Keratinocyte (primary cell): ENCODE results near the gene RXRA. TPM values are rescaled to one million over a fixed set of nuclear protein-coding genes. Genes with fewer than 3 reads are reported as not detected.

Experiments used
- DNase-seq: peaks from one replicate; pipeline ENCODE4 v3.0.0-alpha.2; 2011; ENCODE audit warnings: low read depth, missing footprints, low spot score
- FAIRE-seq: peaks from 2 replicates; lab custom pipeline; 2011; peaks lifted over from hg19 to GRCh38; lab: Jason Lieb, UNC
- H2AFZ ChIP-seq: 2 replicates; pipeline ENCODE4 v1.6.0; 2012; ENCODE audit warnings: low read length, control low read depth, inconsistent platforms; ENCODE audit not compliant: control insufficient read depth
- H3K27ac ChIP-seq: 2 replicates; pipeline ENCODE4 v1.5.1; 2011; ENCODE audit warnings: low read length; ENCODE audit not compliant: control insufficient read depth, insufficient read depth
- H3K27me3 ChIP-seq: 3 replicates; pipeline ENCODE4 v1.6.0; 2011; ENCODE audit warnings: low read length; ENCODE audit not compliant: control insufficient read depth, insufficient read depth; ENCODE audit errors: extremely low read depth
- H3K36me3 ChIP-seq, 2 experiments: 2 replicates in 1 of 2; 3 replicates in 1 of 2; pipeline ENCODE4 v1.5.1; 2011; ENCODE audit warnings: low read length in 2 of 2, mild to moderate bottlenecking in 1 of 2; ENCODE audit not compliant: control insufficient read depth in 2 of 2, insufficient read depth in 2 of 2; ENCODE audit errors: extremely low read depth in 1 of 2
- H3K4me1 ChIP-seq: 3 replicates; pipeline ENCODE4 v1.5.1; 2011; ENCODE audit warnings: low read length; ENCODE audit not compliant: control insufficient read depth, insufficient read depth; ENCODE audit errors: extremely low read depth
- H3K4me2 ChIP-seq: 3 replicates; pipeline ENCODE4 v1.6.0; 2011; ENCODE audit warnings: low read depth, low read length; ENCODE audit not compliant: control insufficient read depth, insufficient read depth; ENCODE audit errors: extremely low read depth
- H3K4me3 ChIP-seq, 3 experiments: fragments of 200-600 bp in 1 of 3; sonication (generic) in 1 of 3; 2 replicates in 2 of 3; 3 replicates in 1 of 3; pipeline ENCODE4 v1.5.1; 2011 to 2016; ENCODE audit warnings: low read length in 3 of 3, mild to moderate bottlenecking in 3 of 3, control low read depth in 2 of 3, inconsistent platforms in 1 of 3, low read depth in 1 of 3, mixed read lengths in 1 of 3, mixed run types in 1 of 3, moderate library complexity in 1 of 3; ENCODE audit not compliant: control insufficient read depth in 2 of 3, insufficient read depth in 2 of 3; ENCODE audit errors: extremely low read depth in 1 of 3
- H3K79me2 ChIP-seq: 2 replicates; pipeline ENCODE4 v1.6.0; 2012; ENCODE audit warnings: low read length; ENCODE audit not compliant: control insufficient read depth, insufficient read depth
- H3K9ac ChIP-seq: 3 replicates; pipeline ENCODE4 v1.6.0; 2011; ENCODE audit warnings: low read length; ENCODE audit not compliant: control insufficient read depth, insufficient read depth; ENCODE audit errors: extremely low read depth
- H3K9me1 ChIP-seq: 3 replicates; pipeline ENCODE4 v1.6.0; 2011; ENCODE audit warnings: low read length; ENCODE audit not compliant: control insufficient read depth, insufficient read depth; ENCODE audit errors: extremely low read depth
- H3K9me3 ChIP-seq: 2 replicates; pipeline ENCODE4 v1.5.1; 2012; ENCODE audit warnings: low read depth, low read length; ENCODE audit not compliant: control insufficient read depth
- H4K20me1 ChIP-seq: 3 replicates; pipeline ENCODE4 v1.6.0; 2011; ENCODE audit warnings: low read length; ENCODE audit not compliant: control insufficient read depth, insufficient read depth; ENCODE audit errors: extremely low read depth
- CTCF ChIP-seq, 3 experiments: IDR thresholded peaks in 1 of 3; conservative IDR thresholded peaks in 1 of 3; optimal IDR thresholded peaks in 1 of 3; 2 replicates in 2 of 3; 3 replicates in 1 of 3; pipeline versions ENCODE3 to v1.5.1; 2011; ENCODE audit warnings: low read length in 3 of 3, mild to moderate bottlenecking in 3 of 3, moderate library complexity in 2 of 3, control low read depth in 1 of 3, inconsistent platforms in 1 of 3; ENCODE audit not compliant: insufficient read depth in 2 of 3; ENCODE audit errors: extremely low read depth in 1 of 3
- EZH2 ChIP-seq: IDR thresholded peaks from one replicate; pipeline ENCODE4 v1.6.1; 2012; ENCODE audit warnings: inconsistent platforms, mild to moderate bottlenecking, low read length, moderate library complexity
- dilution Hi-C: fragments of 300-500 bp; cut with MboI; formaldehyde crosslinking; loops from one replicate; pipeline ENCODE4 v1.7.0; 2020; ENCODE audit warnings: low sequenced_read_pairs; ENCODE audit not compliant: extremely low pct_ligation_motif_present
- polyA plus RNA-seq, 5 experiments: library from polyadenylated mRNA; depleted of rRNA in 3 of 5; stranded (reverse) in 3 of 5; stranded (forward) in 1 of 5; unstranded in 1 of 5; fragments of >200 nt; gene quantifications; 1 replicate in 1 of 5; 2 replicates in 3 of 5; 3 replicates in 1 of 5; pipeline versions ENCODE4 v1.2.1 to v1.2.3, GENCODE V29; 2011 to 2012; ENCODE audit warnings: missing spikeins in 2 of 5, low read depth in 1 of 5, low replicate concordance in 1 of 5

The RXRA gene
- polyA plus RNA-seq, 1 donor (not counting 4 experiments of a cell fraction or from before 2014, with no cell fraction given): 9.7 TPM

DNA sequence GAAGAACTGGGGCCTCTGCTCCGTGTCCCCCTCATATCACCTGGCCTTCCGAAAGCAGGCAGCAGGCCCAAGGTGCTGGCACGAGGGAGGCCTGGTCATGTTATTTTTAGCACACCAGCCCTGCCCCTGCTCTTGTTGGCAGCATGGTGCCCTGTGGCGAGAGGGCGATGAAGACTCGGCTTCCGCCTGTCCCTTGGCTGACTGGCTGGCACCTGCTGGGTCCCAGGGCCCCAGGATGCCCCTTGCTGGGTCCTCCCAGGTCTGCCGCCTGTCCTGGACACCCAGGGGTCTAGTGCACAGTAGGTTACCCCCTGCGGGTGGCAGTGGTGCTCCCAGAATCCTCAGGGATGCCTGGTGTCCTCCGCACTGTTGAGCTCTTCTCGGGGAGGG, 77.0 kb downstream of the RXRA start:
- no peak for FAIRE-seq

DNA sequence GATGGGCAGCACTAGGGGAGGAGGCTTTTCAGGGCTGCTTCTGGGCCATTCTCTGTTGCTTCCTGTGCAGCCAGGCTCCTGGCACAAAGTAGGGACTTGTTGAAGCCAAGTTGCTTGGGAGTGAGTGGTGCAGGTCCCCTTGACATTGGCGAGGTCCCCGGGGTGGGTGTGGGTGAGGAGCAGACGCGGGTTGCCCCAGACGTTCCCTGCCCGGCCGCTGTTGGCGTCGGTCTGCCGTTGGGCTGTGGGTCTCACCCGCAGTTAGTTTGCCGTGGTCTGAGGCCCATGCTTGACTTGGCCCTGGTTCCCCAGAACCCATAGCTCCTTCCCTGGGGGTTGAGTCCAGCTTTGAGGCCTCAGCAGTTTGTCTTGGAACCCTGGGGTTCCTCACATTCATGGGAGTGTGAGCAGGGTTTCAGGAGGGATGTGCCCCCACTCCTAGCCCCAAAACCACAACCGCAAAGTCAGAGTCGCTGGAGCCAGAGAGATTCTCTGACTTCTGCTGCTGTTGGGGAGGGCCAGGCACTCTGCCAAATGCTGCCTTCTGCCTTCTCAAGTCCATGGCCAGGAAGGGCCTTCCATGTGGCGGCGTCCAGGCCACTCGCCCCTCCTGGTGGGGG, 77.5 kb downstream of the RXRA start:
- H2AFZ ChIP-seq: no peak overlapping the region
- no peak for FAIRE-seq
- no peaks in the 10 kb centered on the region for H3K27me3 ChIP-seq
- H4K20me1 ChIP-seq: peaks cover 23% of the 10 kb centered on the region
- peaks cover 3 to 10% of the 10 kb centered on the region in 2 experiments for H3K36me3 ChIP-seq
- H3K79me2 ChIP-seq: peaks cover 13% of the 10 kb centered on the region
- no peak overlapping the region for H3K4me3 ChIP-seq
- no peak overlapping the region for H3K9ac ChIP-seq
- peaks cover 3% of the 10 kb centered on the region for H3K9me3 ChIP-seq
- dilution Hi-C loops: no loop called here
- DNase-seq: no peak
- peaks cover 34% of the 10 kb centered on the region for H3K4me1 ChIP-seq
- H3K27ac ChIP-seq: no peak overlapping the region
- no peak overlapping the region for H3K4me2 ChIP-seq
- H3K9me1 ChIP-seq: no peaks in the 10 kb centered on the region
- TF ChIP-seq CTCF (optimal IDR thresholded peaks at IDR 0.05 in 1 of 3, IDR thresholded peaks at IDR 0.05 in 1 of 3, conservative IDR thresholded peaks at IDR 0.05 in 1 of 3; ENCODE audit: extremely low read depth in 1 of 3, insufficient read depth in 2 of 3, low read length in 3 of 3) (no peak), EZH2 (no peak)

More for the DNA sequence above, 77.0 kb downstream of the RXRA start:
- H3K79me2 ChIP-seq: peaks cover 14% of the 10 kb centered on the region
- H3K36me3 ChIP-seq: peaks cover 3 to 10% of the 10 kb centered on the region in 2 experiments
- dilution Hi-C loops: no loop called here
- H3K9me3 ChIP-seq: peaks cover 3% of the 10 kb centered on the region
- no peak overlapping the region for H3K9ac ChIP-seq
- peaks cover 23% of the 10 kb centered on the region for H4K20me1 ChIP-seq
- H3K27ac ChIP-seq: no peak overlapping the region
- DNase-seq: no peak
- no peak overlapping the region for H3K4me3 ChIP-seq
- H3K27me3 ChIP-seq: no peaks in the 10 kb centered on the region
- H3K4me1 ChIP-seq: peaks cover 34% of the 10 kb centered on the region
- H2AFZ ChIP-seq: no peak overlapping the region
- TF ChIP-seq CTCF (optimal IDR thresholded peaks at IDR 0.05 in 1 of 3, IDR thresholded peaks at IDR 0.05 in 1 of 3, conservative IDR thresholded peaks at IDR 0.05 in 1 of 3; ENCODE audit: extremely low read depth in 1 of 3, insufficient read depth in 2 of 3, low read length in 3 of 3) (no peak), EZH2 (no peak)
- no peaks in the 10 kb centered on the region for H3K9me1 ChIP-seq
- H3K4me2 ChIP-seq: no peak overlapping the region
